ENCODE data around the gene DBF4. TPM values are rescaled to one million over a fixed set of nuclear protein-coding genes. Genes with fewer than 3 reads are reported as not detected.
"Not testable (repeated sequence)": the region's sequence is repeated elsewhere in the genome, so short reads cannot be mapped to it uniquely, and the experiment has no call there.

The DBF4 gene
- total RNA-seq, 3 donors from 2014 or later: 9.4 to 18.2 (median 13.4) TPM

- no peak for DNase-seq
- no peaks in the 10 kb centered on the region for H3K36me3 ChIP-seq (ENCODE audit: low read depth)
- no peaks in the 10 kb centered on the region for H3K4me1 ChIP-seq (ENCODE audit: low read depth)
- H3K4me3 ChIP-seq: no peak overlapping the region
- ATAC-seq: no peak
- TF ChIP-seq CTCF (IDR thresholded peaks at IDR 0.05): no peak
- intact Hi-C loops (cut with DNase I, micrococcal nuclease): no loop called here
- H3K9me3 ChIP-seq: no peaks in the 10 kb centered on the region
These were observed 25.3 kb upstream of the DBF4 start for GRCh38 chr7:87850836-87851593.

GRCh38 chr7:87852306-87852705 is 24.0 kb upstream of the DBF4 start:
- no peak for TF ChIP-seq CTCF (IDR thresholded peaks at IDR 0.05)
- ATAC-seq (no peak), DNase-seq (no peak)
- Histone ChIP-seq H3K4me1 (ENCODE audit: low read depth) (no peaks in the 10 kb centered on the region), H3K36me3 (ENCODE audit: low read depth) (no peaks in the 10 kb centered on the region), H3K4me3 (no peak overlapping the region), H3K9me3 (no peaks in the 10 kb centered on the region)
- intact Hi-C loops (cut with DNase I, micrococcal nuclease): no loop called here

GRCh38 chr7:87853237-87853864 is 22.9 kb upstream of the DBF4 start:
- DNase-seq (no peak), ATAC-seq (no peak)
- Histone ChIP-seq H3K4me1 (ENCODE audit: low read depth) (no peaks in the 10 kb centered on the region), H3K36me3 (ENCODE audit: low read depth) (no peaks in the 10 kb centered on the region), H3K9me3 (no peaks in the 10 kb centered on the region), H3K4me3 (no peak overlapping the region)
- TF ChIP-seq CTCF (IDR thresholded peaks at IDR 0.05): no peak
- intact Hi-C loops (cut with DNase I, micrococcal nuclease): no loop called here

- intact Hi-C loops (cut with DNase I, micrococcal nuclease): no loop called here
- no peak for TF ChIP-seq CTCF (IDR thresholded peaks at IDR 0.05)
- Histone ChIP-seq H3K36me3 (ENCODE audit: low read depth) (no peaks in the 10 kb centered on the region), H3K4me1 (ENCODE audit: low read depth) (no peaks in the 10 kb centered on the region), H3K4me3 (no peak overlapping the region), H3K9me3 (no peaks in the 10 kb centered on the region)
- DNase-seq (no peak), ATAC-seq (no peak)
These were observed 17.7 kb upstream of the DBF4 start for GRCh38 chr7:87858417-87859100.

GRCh38 chr7:87866089-87866488 is 10.2 kb upstream of the DBF4 start:
- H3K4me3 ChIP-seq: no peak overlapping the region
- no peaks in the 10 kb centered on the region for H3K36me3 ChIP-seq (ENCODE audit: low read depth)
- ATAC-seq: no peak
- no peak for TF ChIP-seq CTCF (IDR thresholded peaks at IDR 0.05)
- no peak for DNase-seq
- no peaks in the 10 kb centered on the region for H3K4me1 ChIP-seq (ENCODE audit: low read depth)
- H3K9me3 ChIP-seq: peaks cover 34% of the 10 kb centered on the region
- intact Hi-C loops (cut with DNase I, micrococcal nuclease): no loop called here

GRCh38 chr7:87866533-87866932 is 9.8 kb upstream of the DBF4 start:
- DNase-seq; intact Hi-C loops (cut with DNase I, micrococcal nuclease); H3K4me3 ChIP-seq; H3K36me3 ChIP-seq (ENCODE audit: low read depth); ATAC-seq; H3K4me1 ChIP-seq (ENCODE audit: low read depth): not testable (repeated sequence)
- peaks cover 38% of the 10 kb centered on the region for H3K9me3 ChIP-seq
